Measurements from ENCODE around the gene SORBS1. TPM values are rescaled to one million over a fixed set of nuclear protein-coding genes. Genes with fewer than 3 reads are reported as not detected.

SORBS1 gene
- total RNA-seq, 1 experiment from 2014 or later: 0.56 TPM

- Histone ChIP-seq H3K9me3 (ENCODE audit: low read depth, low read length, poor library complexity, severe bottlenecking) (no peaks in the 10 kb centered on the region), H3K27ac (ENCODE audit: low read depth, low read length, poor library complexity, severe bottlenecking) (no peak overlapping the region), H3K4me1 (ENCODE audit: insufficient read depth, low read length, poor library complexity, severe bottlenecking) (no peaks in the 10 kb centered on the region), H3K4me3 (ENCODE audit: low read depth, low read length, poor library complexity, severe bottlenecking) (no peak overlapping the region), H3K36me3 (ENCODE audit: insufficient read depth, low read length, poor library complexity, severe bottlenecking) (no peaks in the 10 kb centered on the region), H3K27me3 (replicated peaks; ENCODE audit: insufficient read depth, low read depth, low read length, poor library complexity) (no peaks in the 10 kb centered on the region)
- no peak for TF ChIP-seq CTCF (conservative IDR thresholded peaks at IDR 0.05; ENCODE audit: low read depth, low read length)
- no peak for TF ChIP-seq EZH2 (IDR thresholded peaks at IDR 0.05; ENCODE audit: borderline replicate concordance, low read depth, low read length, poor library complexity, severe bottlenecking)
- DNase-seq (ENCODE audit: low spot score): peak; percentile 63
- intact Hi-C loops (cut with micrococcal nuclease; ENCODE audit: unreplicated experiment): no loop called here
- POLR2A ChIA-PET (ENCODE audit: low non-redundant PET): no interaction called here
- BruUV-seq (replicated peaks): no TSS peak
- CTCF ChIA-PET: no interaction called here
Observed at GRCh38 chr10:95308389-95309302, 252.5 kb downstream of the SORBS1 start.

- POLR2A ChIA-PET (ENCODE audit: low non-redundant PET): no interaction called here
- CTCF ChIA-PET: no interaction called here
- no TSS peak for BruUV-seq (replicated peaks)
Observed at GRCh38 chr10:95306851-95307250, 254.3 kb downstream of the SORBS1 start.

GRCh38 chr10:95306318-95306650 lies 254.9 kb downstream of the SORBS1 start:
- no peaks in the 10 kb centered on the region for H3K36me3 ChIP-seq (ENCODE audit: insufficient read depth, low read length, poor library complexity, severe bottlenecking)
- no peak overlapping the region for H3K27ac ChIP-seq (ENCODE audit: low read depth, low read length, poor library complexity, severe bottlenecking)
- H3K9me3 ChIP-seq (ENCODE audit: low read depth, low read length, poor library complexity, severe bottlenecking): no peaks in the 10 kb centered on the region
- no TSS peak for BruUV-seq (replicated peaks)
- no peak overlapping the region for H3K4me3 ChIP-seq (ENCODE audit: low read depth, low read length, poor library complexity, severe bottlenecking)
- TF ChIP-seq CTCF (conservative IDR thresholded peaks at IDR 0.05; ENCODE audit: low read depth, low read length): no peak
- intact Hi-C loops (cut with micrococcal nuclease; ENCODE audit: unreplicated experiment): no loop called here
- POLR2A ChIA-PET (ENCODE audit: low non-redundant PET): no interaction called here
- H3K4me1 ChIP-seq (ENCODE audit: insufficient read depth, low read length, poor library complexity, severe bottlenecking): no peaks in the 10 kb centered on the region
- CTCF ChIA-PET: no interaction called here
- no peak for DNase-seq (ENCODE audit: low spot score)
- H3K27me3 ChIP-seq (replicated peaks; ENCODE audit: insufficient read depth, low read depth, low read length, poor library complexity): no peaks in the 10 kb centered on the region

More at GRCh38 chr10:95306851-95307250, 254.3 kb downstream of the SORBS1 start:
- no peaks in the 10 kb centered on the region for H3K36me3 ChIP-seq (ENCODE audit: insufficient read depth, low read length, poor library complexity, severe bottlenecking)
- H3K27me3 ChIP-seq (replicated peaks; ENCODE audit: insufficient read depth, low read depth, low read length, poor library complexity): no peaks in the 10 kb centered on the region
- DNase-seq (ENCODE audit: low spot score): no peak
- intact Hi-C loops (cut with micrococcal nuclease; ENCODE audit: unreplicated experiment): no loop called here
- H3K27ac ChIP-seq (ENCODE audit: low read depth, low read length, poor library complexity, severe bottlenecking): no peak overlapping the region
- no peaks in the 10 kb centered on the region for H3K9me3 ChIP-seq (ENCODE audit: low read depth, low read length, poor library complexity, severe bottlenecking)
- H3K4me1 ChIP-seq (ENCODE audit: insufficient read depth, low read length, poor library complexity, severe bottlenecking): no peaks in the 10 kb centered on the region
- TF ChIP-seq EZH2 (IDR thresholded peaks at IDR 0.05; ENCODE audit: borderline replicate concordance, low read depth, low read length, poor library complexity, severe bottlenecking): no peak
- TF ChIP-seq CTCF (conservative IDR thresholded peaks at IDR 0.05; ENCODE audit: low read depth, low read length): no peak
- no peak overlapping the region for H3K4me3 ChIP-seq (ENCODE audit: low read depth, low read length, poor library complexity, severe bottlenecking)

Data from A673 (cell line).